ENCODE data around the gene DDR2.

DDR2 gene

GRCh38 chr1:162629651-162630050 is 2.6 kb upstream of the DDR2 start:
- DNase-seq (ENCODE audit: low read depth, low spot score): no peak

- no peak for DNase-seq (ENCODE audit: low read depth, low spot score)
These were observed 595 bp upstream of the DDR2 start for GRCh38 chr1:162631546-162632191.

GRCh38 chr1:162632698-162633080 is 425 bp downstream of the DDR2 start:
- no peak for DNase-seq (ENCODE audit: low read depth, low spot score)

GRCh38 chr1:162633081-162633762 is 958 bp downstream of the DDR2 start:
- DNase-seq (ENCODE audit: low read depth, low spot score): no peak

GRCh38 chr1:162635418-162635817 is 3.2 kb downstream of the DDR2 start:
- no peak for DNase-seq (ENCODE audit: low read depth, low spot score)

- DNase-seq (ENCODE audit: low read depth, low spot score): no peak
These were observed 7.5 kb downstream of the DDR2 start for GRCh38 chr1:162639718-162640117.

DNA sequence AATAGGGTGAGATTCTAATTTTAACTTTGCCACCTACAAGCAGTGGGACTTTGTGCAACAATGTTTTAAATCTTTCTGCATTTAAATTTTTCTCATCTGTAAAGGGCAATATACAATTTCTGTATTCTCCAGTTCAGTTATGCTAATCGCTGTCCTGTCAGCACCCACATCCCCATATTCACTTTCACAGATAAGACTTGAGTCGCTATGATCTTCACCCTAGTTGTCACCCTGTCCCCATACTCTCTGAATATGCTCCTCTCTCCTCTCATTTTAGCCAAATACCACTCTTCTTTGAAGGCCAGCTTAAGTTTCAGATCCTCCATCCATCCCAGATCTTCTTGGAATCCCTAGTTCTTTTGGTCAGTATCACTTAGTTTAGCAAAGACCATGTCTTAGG is 8.8 kb downstream of the DDR2 start:
- DNase-seq (ENCODE audit: low read depth, low spot score): no peak

DNA sequence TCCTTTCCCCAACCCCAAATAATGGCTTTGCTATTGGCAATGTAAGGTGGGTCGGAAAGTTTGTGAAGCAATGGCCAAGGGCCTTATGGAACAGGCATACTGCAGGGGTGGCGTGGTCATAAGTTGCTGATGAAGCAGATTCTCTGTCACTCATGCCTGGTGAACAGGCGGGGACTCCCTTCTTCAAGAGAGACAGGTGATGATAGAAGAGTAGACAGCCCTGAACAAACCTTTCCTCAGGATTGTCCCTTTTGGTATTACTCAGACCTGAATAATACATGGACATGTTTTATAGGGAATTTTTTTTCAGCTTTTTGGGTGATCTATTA is 12.7 kb downstream of the DDR2 start:
- no peak for DNase-seq (ENCODE audit: low read depth, low spot score)

DNA sequence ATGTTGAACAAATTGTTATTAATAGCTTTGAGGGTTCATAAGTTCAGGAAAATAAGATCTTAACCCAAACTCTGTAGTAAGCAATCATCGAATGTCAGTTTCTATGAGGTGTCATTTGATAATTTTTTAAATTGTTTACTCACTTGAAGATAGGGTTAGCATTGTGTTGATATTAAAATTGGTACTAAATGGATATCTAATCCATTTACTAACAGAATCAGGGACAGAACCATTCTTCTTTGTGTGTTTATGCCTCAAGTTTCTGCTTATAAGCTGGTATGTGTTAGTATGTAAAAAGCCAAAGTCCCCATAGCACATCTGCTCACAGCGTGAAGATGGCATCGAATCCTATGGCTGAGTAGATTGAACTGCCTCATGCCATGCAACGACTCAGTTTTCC is 13.4 kb downstream of the DDR2 start:
- no peak for DNase-seq (ENCODE audit: low read depth, low spot score)

GRCh38 chr1:162649583-162649982 is 17.3 kb downstream of the DDR2 start:
- DNase-seq (ENCODE audit: low read depth, low spot score): no peak

DNA sequence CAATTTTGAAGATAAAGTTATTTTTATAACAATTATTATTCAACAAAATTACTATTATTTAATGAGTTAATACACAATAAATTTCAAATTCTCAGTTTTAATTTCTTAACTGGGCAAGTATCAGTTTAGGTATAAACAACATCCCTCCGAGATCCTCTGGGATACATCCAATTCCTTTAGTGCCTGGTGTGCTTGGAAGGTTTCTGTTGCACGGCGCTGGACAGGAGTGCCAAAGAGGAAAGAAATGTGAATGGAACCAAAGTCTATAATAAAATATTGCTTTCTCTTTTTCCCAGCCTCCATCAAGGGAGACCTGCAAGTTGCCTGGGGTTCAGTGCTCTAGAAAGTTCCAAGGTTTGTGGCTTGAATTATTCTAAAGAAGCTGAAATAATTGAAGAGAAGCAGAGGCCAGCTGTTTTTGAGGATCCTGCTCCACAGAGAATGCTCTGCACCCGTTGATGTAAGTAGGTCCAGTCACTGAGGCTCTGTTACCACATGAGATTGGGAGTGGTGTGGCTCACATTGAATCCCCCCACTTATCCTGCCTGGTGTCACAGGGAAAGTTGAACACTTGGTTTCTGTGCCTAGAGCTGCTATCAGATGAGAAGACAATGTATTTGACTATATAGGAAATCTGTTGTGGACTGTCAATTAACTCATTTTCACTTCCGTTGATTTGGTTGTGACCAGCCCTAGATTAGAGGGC is 22.8 kb downstream of the DDR2 start:
- DNase-seq (ENCODE audit: low read depth, low spot score): no peak

DNA sequence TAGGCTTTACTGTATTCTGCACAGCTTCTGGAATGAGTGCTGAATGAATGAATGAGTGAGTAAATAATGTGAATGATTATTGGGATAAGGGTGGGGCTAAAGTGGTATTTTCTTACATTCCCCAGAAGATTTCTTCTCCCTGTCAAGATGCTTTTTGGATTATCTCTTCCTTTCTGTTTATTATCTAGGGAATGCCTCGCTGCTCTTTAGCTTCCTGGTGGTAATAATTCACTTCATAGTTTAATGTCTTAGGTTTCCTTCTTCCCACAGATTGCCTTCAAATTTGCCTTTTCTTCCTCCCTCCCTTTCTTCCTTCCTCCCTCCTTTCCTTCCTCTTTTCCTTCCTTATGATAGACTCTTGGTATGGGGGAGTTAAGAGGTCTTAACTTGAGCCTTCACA is 24.0 kb downstream of the DDR2 start:
- DNase-seq (ENCODE audit: low read depth, low spot score): no peak

- no peak for DNase-seq (ENCODE audit: low read depth, low spot score)
These were observed 28.3 kb downstream of the DDR2 start for GRCh38 chr1:162660574-162660973.

DNA sequence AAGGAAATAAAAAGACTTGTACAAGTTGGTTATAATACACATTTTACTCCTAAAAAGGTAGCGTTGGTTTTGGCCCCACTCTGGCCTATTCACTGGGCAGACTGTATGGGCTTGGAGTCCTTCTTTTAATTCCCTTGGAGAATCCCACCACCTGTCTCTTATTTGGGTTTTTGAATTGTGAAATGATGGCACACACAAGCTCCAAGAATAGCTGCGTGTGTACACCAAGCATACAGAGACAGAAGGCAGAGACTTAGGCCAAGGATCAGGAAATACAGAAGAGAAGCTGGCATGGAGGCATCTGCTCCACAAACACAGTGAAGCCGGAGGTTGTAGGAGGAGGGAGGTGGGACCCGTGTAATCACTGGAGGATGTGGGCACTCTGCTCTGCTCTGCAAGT is 29.1 kb downstream of the DDR2 start:
- no peak for DNase-seq (ENCODE audit: low read depth, low spot score)

DNA sequence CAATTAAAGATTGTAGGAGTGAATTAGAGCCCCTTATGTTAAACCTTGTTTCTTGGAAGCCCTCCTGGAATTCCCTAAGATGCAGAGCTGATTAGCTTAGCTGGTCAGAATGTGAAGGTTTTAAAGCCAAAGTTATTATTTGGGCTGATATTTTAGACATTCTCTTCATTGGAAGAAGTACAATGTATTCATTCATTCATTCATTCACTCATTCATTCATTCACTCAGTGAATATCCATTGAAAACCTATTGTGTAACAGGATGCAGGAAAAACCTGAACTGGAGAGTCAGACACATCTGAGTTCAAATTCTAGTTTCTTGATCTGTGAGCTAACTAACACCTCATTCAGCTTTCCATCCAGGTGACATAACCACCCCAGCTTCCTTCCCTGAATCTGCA is 29.7 kb downstream of the DDR2 start:
- no peak for DNase-seq (ENCODE audit: low read depth, low spot score)

GRCh38 chr1:162663086-162663485 is 30.8 kb downstream of the DDR2 start:
- DNase-seq (ENCODE audit: low read depth, low spot score): no peak

- DNase-seq (ENCODE audit: low read depth, low spot score): no peak
These were observed 31.4 kb downstream of the DDR2 start for GRCh38 chr1:162663589-162664106.

DNA sequence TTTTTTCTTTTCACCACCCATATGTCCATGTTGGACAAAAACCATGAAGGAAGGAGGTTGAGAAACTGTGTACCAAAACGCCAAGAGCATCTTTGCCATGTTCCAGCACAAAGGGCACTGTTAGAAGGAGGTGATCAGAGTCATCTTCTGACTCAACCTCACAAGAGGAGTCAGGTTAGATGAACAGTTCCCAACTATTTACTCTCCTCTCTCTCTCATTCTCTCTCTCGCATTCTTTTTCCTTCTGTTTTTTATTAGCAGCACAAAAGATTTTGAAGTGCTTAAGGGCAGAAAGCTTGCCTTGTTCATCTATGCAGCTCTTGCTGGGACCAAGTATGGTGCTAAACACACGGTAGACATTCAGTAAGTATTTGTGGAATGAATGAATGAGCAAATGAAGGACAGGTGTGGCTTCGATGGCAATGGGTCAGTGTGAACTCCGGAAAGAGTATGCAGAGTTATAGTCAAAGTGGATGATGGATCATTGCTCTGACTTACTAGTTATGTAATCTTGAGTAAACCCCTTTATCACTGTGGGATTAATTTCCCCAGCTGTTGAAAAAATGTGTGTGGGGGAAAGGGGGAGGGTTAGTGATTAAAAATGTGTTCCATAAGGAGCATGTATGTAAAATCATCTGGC is 33.9 kb downstream of the DDR2 start:
- DNase-seq (ENCODE audit: low read depth, low spot score): no peak

- no peak for DNase-seq (ENCODE audit: low read depth, low spot score)
These were observed 35.3 kb downstream of the DDR2 start for GRCh38 chr1:162667381-162668080.

DNA sequence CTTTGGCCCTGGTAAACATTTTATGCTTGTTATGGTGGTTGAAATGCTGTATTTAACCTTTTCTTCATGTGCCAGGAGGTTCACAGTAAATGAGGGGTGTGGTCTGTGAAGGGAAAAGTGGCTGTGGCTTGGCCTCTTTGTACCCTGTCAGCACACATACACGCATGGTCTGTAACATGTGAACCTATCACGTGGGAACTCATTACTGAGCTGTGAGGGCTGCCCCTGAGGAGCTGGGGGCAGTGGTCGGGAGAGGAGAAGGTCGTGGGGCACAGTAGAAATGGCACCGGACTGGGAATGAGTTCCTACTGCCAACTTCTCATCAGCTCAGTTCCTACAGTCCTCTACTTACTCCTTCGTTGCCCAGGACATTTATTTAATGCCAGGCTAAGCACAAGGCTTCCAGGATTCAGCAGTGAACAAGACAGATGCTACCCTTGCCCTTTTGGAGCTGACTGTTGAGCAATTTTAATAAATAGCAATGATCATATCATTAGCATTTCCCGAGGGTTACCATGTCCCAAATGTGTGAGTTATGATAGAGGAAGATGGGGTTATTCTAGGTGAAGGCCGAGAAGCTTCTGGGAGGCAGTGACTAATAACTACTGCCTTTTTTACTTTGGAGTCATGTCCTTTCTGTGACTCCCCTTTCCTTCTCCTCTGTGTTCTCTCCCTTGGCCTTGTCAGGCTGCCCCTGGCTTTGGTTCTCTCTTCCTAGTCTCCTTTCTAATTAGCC is 38.8 kb downstream of the DDR2 start:
- no peak for DNase-seq (ENCODE audit: low read depth, low spot score)
